ENCODE results near the gene NCOR2.

The NCOR2 gene

GRCh38 chr12:124547626-124548025 is 19.8 kb downstream of the NCOR2 start:
- Histone ChIP-seq H3K9ac (ENCODE audit: low read length) (no peak overlapping the region), H3K4me3 (ENCODE audit: low read depth, low read length) (no peak overlapping the region), H3K27ac (ENCODE audit: low read depth, low read length) (no peak overlapping the region), H3K27me3 (ENCODE audit: control insufficient read depth, insufficient read depth, low read length) (no peaks in the 10 kb centered on the region), H3K36me3 (ENCODE audit: control insufficient read depth, insufficient read depth, low read length) (peaks cover 5% of the 10 kb centered on the region; the same call in 1 of the 2 replicates), H3K9me3 (ENCODE audit: control insufficient read depth, insufficient read depth, low read depth, low read length) (no peaks in the 10 kb centered on the region), H3K4me1 (ENCODE audit: control insufficient read depth, insufficient read depth, low read length) (peaks cover 77% of the 10 kb centered on the region)

GRCh38 chr12:124545508-124546418 is 21.6 kb downstream of the NCOR2 start:
- H3K4me3 ChIP-seq (ENCODE audit: low read depth, low read length) = no peak overlapping the region
- H3K36me3 ChIP-seq (ENCODE audit: control insufficient read depth, insufficient read depth, low read length) = peaks cover 5% of the 10 kb centered on the region; the same call in 1 of the 2 replicates
- H3K9me3 ChIP-seq (ENCODE audit: control insufficient read depth, insufficient read depth, low read depth, low read length) = no peaks in the 10 kb centered on the region
- H3K27me3 ChIP-seq (ENCODE audit: control insufficient read depth, insufficient read depth, low read length) = no peaks in the 10 kb centered on the region
- peak overlapping the region; percentile 68; the same call in 1 of the 2 replicates for H3K27ac ChIP-seq (ENCODE audit: low read depth, low read length)
- H3K9ac ChIP-seq (ENCODE audit: low read length) = peak overlapping the region; percentile 38
- H3K4me1 ChIP-seq (ENCODE audit: control insufficient read depth, insufficient read depth, low read length) = peaks cover 68% of the 10 kb centered on the region

- peaks cover 61% of the 10 kb centered on the region for H3K4me1 ChIP-seq (ENCODE audit: control insufficient read depth, insufficient read depth, low read length)
- H3K9me3 ChIP-seq (ENCODE audit: control insufficient read depth, insufficient read depth, low read depth, low read length) = no peaks in the 10 kb centered on the region
- H3K27ac ChIP-seq (ENCODE audit: low read depth, low read length) = peak overlapping the region; percentile 68; the same call in 1 of the 2 replicates
- no peak overlapping the region for H3K4me3 ChIP-seq (ENCODE audit: low read depth, low read length)
- H3K36me3 ChIP-seq (ENCODE audit: control insufficient read depth, insufficient read depth, low read length) = peaks cover 5% of the 10 kb centered on the region; the same call in 1 of the 2 replicates
- H3K27me3 ChIP-seq (ENCODE audit: control insufficient read depth, insufficient read depth, low read length) = no peaks in the 10 kb centered on the region
- peak overlapping the region; percentile 26 for H3K9ac ChIP-seq (ENCODE audit: low read length)
These were observed 22.4 kb downstream of the NCOR2 start for GRCh38 chr12:124544983-124545382.

- H3K9me3 ChIP-seq (ENCODE audit: control insufficient read depth, insufficient read depth, low read depth, low read length) = no peaks in the 10 kb centered on the region
- H3K36me3 ChIP-seq (ENCODE audit: control insufficient read depth, insufficient read depth, low read length) = peaks cover 5% of the 10 kb centered on the region; the same call in 1 of the 2 replicates
- peak overlapping the region; percentile 26 for H3K9ac ChIP-seq (ENCODE audit: low read length)
- no peaks in the 10 kb centered on the region for H3K27me3 ChIP-seq (ENCODE audit: control insufficient read depth, insufficient read depth, low read length)
- H3K4me3 ChIP-seq (ENCODE audit: low read depth, low read length) = peak overlapping the region; percentile 25; the same call in 1 of the 2 replicates
- H3K27ac ChIP-seq (ENCODE audit: low read depth, low read length) = peak overlapping the region; percentile 68
- H3K4me1 ChIP-seq (ENCODE audit: control insufficient read depth, insufficient read depth, low read length) = peaks cover 61% of the 10 kb centered on the region
These were observed 23.0 kb downstream of the NCOR2 start for GRCh38 chr12:124544311-124544970.

- Histone ChIP-seq H3K27ac (ENCODE audit: low read depth, low read length) (peak overlapping the region; percentile 68), H3K27me3 (ENCODE audit: control insufficient read depth, insufficient read depth, low read length) (no peaks in the 10 kb centered on the region), H3K4me1 (ENCODE audit: control insufficient read depth, insufficient read depth, low read length) (peaks cover 61% of the 10 kb centered on the region), H3K36me3 (ENCODE audit: control insufficient read depth, insufficient read depth, low read length) (peaks cover 5% of the 10 kb centered on the region; the same call in 1 of the 2 replicates), H3K9ac (ENCODE audit: low read length) (peak overlapping the region; percentile 53), H3K4me3 (ENCODE audit: low read depth, low read length) (peak overlapping the region; percentile 25; the same call in 1 of the 2 replicates), H3K9me3 (ENCODE audit: control insufficient read depth, insufficient read depth, low read depth, low read length) (no peaks in the 10 kb centered on the region)
These were observed 23.7 kb downstream of the NCOR2 start for GRCh38 chr12:124543590-124544310.

GRCh38 chr12:124543052-124543589 is 24.3 kb downstream of the NCOR2 start:
- H3K27ac ChIP-seq (ENCODE audit: low read depth, low read length) = peak overlapping the region; percentile 68; the same call in 1 of the 2 replicates

GRCh38 chr12:124542021-124542949 is 25.1 kb downstream of the NCOR2 start:
- H3K27ac ChIP-seq (ENCODE audit: low read depth, low read length) = no peak overlapping the region
- no peaks in the 10 kb centered on the region for H3K36me3 ChIP-seq (ENCODE audit: control insufficient read depth, insufficient read depth, low read length)
- H3K4me3 ChIP-seq (ENCODE audit: low read depth, low read length) = no peak overlapping the region
- H3K9me3 ChIP-seq (ENCODE audit: control insufficient read depth, insufficient read depth, low read depth, low read length) = no peaks in the 10 kb centered on the region
- peaks cover 67% of the 10 kb centered on the region for H3K4me1 ChIP-seq (ENCODE audit: control insufficient read depth, insufficient read depth, low read length)
- H3K27me3 ChIP-seq (ENCODE audit: control insufficient read depth, insufficient read depth, low read length) = no peaks in the 10 kb centered on the region
- no peak overlapping the region for H3K9ac ChIP-seq (ENCODE audit: low read length)

More at GRCh38 chr12:124543052-124543589, 24.3 kb downstream of the NCOR2 start:
- H3K9me3 ChIP-seq (ENCODE audit: control insufficient read depth, insufficient read depth, low read depth, low read length) = no peaks in the 10 kb centered on the region
- H3K36me3 ChIP-seq (ENCODE audit: control insufficient read depth, insufficient read depth, low read length) = peaks cover 5% of the 10 kb centered on the region; the same call in 1 of the 2 replicates
- H3K4me1 ChIP-seq (ENCODE audit: control insufficient read depth, insufficient read depth, low read length) = peaks cover 66% of the 10 kb centered on the region
- peak overlapping the region; percentile 25; the same call in 1 of the 2 replicates for H3K4me3 ChIP-seq (ENCODE audit: low read depth, low read length)
- peak overlapping the region; percentile 53 for H3K9ac ChIP-seq (ENCODE audit: low read length)
- no peaks in the 10 kb centered on the region for H3K27me3 ChIP-seq (ENCODE audit: control insufficient read depth, insufficient read depth, low read length)

- Histone ChIP-seq H3K27me3 (ENCODE audit: control insufficient read depth, insufficient read depth, low read length) (no peaks in the 10 kb centered on the region), H3K9me3 (ENCODE audit: control insufficient read depth, insufficient read depth, low read depth, low read length) (no peaks in the 10 kb centered on the region), H3K36me3 (ENCODE audit: control insufficient read depth, insufficient read depth, low read length) (peaks cover 4% of the 10 kb centered on the region; the same call in 1 of the 2 replicates), H3K27ac (ENCODE audit: low read depth, low read length) (no peak overlapping the region), H3K9ac (ENCODE audit: low read length) (no peak overlapping the region), H3K4me3 (ENCODE audit: low read depth, low read length) (no peak overlapping the region), H3K4me1 (ENCODE audit: control insufficient read depth, insufficient read depth, low read length) (peaks cover 63% of the 10 kb centered on the region)
These were observed 26.1 kb downstream of the NCOR2 start for GRCh38 chr12:124541322-124541721.

GRCh38 chr12:124539084-124540041 is 28.0 kb downstream of the NCOR2 start:
- H3K9ac ChIP-seq (ENCODE audit: low read length) = no peak overlapping the region
- H3K4me1 ChIP-seq (ENCODE audit: control insufficient read depth, insufficient read depth, low read length) = peaks cover 43% of the 10 kb centered on the region
- H3K4me3 ChIP-seq (ENCODE audit: low read depth, low read length) = no peak overlapping the region

More at GRCh38 chr12:124539084-124540041, 28.0 kb downstream of the NCOR2 start:
- Histone ChIP-seq H3K27me3 (ENCODE audit: control insufficient read depth, insufficient read depth, low read length) (no peaks in the 10 kb centered on the region), H3K27ac (ENCODE audit: low read depth, low read length) (peak overlapping the region; percentile 49; the same call in 1 of the 2 replicates), H3K36me3 (ENCODE audit: control insufficient read depth, insufficient read depth, low read length) (peaks cover 4% of the 10 kb centered on the region; the same call in 1 of the 2 replicates), H3K9me3 (ENCODE audit: control insufficient read depth, insufficient read depth, low read depth, low read length) (no peaks in the 10 kb centered on the region)

Data from HUES6 (cell line).